Heart right ventricle (tissue), 16 donors: ENCODE measurements around the gene CGB2. TPM values are rescaled to one million over a fixed set of nuclear protein-coding genes. Genes with fewer than 3 reads are reported as not detected.

Experiments
- ATAC-seq, 8 donors: fragments of 200-7000 bp; cut with Tn5 transposase; one replicate each; pipeline ENCODE4 v1.9.1; 2020; ENCODE audit warnings: mild to moderate bottlenecking in 8 of 8, moderate library complexity in 8 of 8, moderate number of reproducible peaks in 1 of 8
- DNase-seq, 2 donors: peaks; one replicate each; pipeline ENCODE4 v3.0.0-alpha.2; 2020
- H3K27ac ChIP-seq, 10 donors: fragments of 200-600 bp; sonication (generic) in 2 of 10; one replicate each; pipeline versions ENCODE4 v1.5.0 to v1.8.0; 2020 to 2022; ENCODE audit warnings: mild to moderate bottlenecking in 3 of 10
- H3K27me3 ChIP-seq, 7 donors: fragments of 200-600 bp; one replicate each; pipeline ENCODE4 v1.8.0; 2021 to 2022; ENCODE audit warnings: mild to moderate bottlenecking in 2 of 7
- H3K36me3 ChIP-seq, 9 donors: fragments of 200-600 bp; sonication (generic) in 1 of 9; one replicate each; pipeline versions ENCODE4 v1.5.0 to v1.8.0; 2020 to 2022; ENCODE audit warnings: mild to moderate bottlenecking in 2 of 9
- H3K4me1 ChIP-seq, 9 donors: fragments of 200-600 bp; sonication (generic) in 1 of 9; one replicate each; pipeline versions ENCODE4 v1.5.0 to v1.8.0; 2020 to 2022; ENCODE audit warnings: mild to moderate bottlenecking in 4 of 9
- H3K4me3 ChIP-seq, 10 donors: fragments of 200-600 bp; sonication (generic) in 2 of 10; one replicate each; pipeline versions ENCODE4 v1.5.0 to v1.8.0; 2020 to 2022; ENCODE audit warnings: mild to moderate bottlenecking in 7 of 10, moderate library complexity in 2 of 10
- H3K9me3 ChIP-seq, 11 donors: fragments of 200-600 bp in 10 of 11; sonication (generic) in 2 of 11; one replicate each; pipeline versions ENCODE4 v1.5.0 to v1.8.0; 2013 to 2022; ENCODE audit warnings: mild to moderate bottlenecking in 2 of 11, control low read depth in 1 of 11, moderate library complexity in 1 of 11
- WGBS, 2 donors: extraction: QIAGEN DNeasy Blood & Tissue Kit; methylation state at CpG; one replicate each; pipeline ENCODE4 v1.1.7; 2013; ENCODE audit warnings: inconsistent platforms in 1 of 2; 5-methylcytosine and 5-hydroxymethylcytosine counted together
- intact Hi-C, 10 donors: fragments of 100-400 bp; cut with DNase I; formaldehyde crosslinking; loops; one replicate each; pipeline versions ENCODE4 v1.11.1 to v1.14.2; 2022
- polyA plus RNA-seq, 2 donors: library from polyadenylated mRNA; stranded (reverse); fragments of 200-250 nt; gene quantifications; one replicate each; pipeline ENCODE4 v1.2.3, GENCODE V29; 2013
- total RNA-seq, 10 donors: library from RNA; stranded (reverse); fragmentation: NEBNext Ultra II Directional in 3 of 10; extraction: Animal tissue kit (Norgen Biotek cat#: 25700) in 3 of 10; gene quantifications; one replicate each; pipeline versions ENCODE4 v1.2.1 to v1.2.4, GENCODE V29; 2021 to 2023
- TF ChIP-seq, protein P1 (sequence below), 9 donors: fragments of 200-600 bp; sonication (generic) in 2 of 9; IDR thresholded peaks; one replicate each; pipeline versions ENCODE4 v1.5.0 to v1.8.0; 2021 to 2022; ENCODE audit warnings: antibody characterized with exemption in 9 of 9, mild to moderate bottlenecking in 5 of 9, moderate library complexity in 1 of 9
- donor health status: Arrhythmogenic right ventricular cardiomyopathy.
- donor health status: ischemic (EF 13 %, LVEDD 7.1; RV severe dilation, severe dysfunction).
- donor health status: healthy with polysubstance abuse.
- donor health status: DM: no; HTN: yes; CAD: no.
- donor health status: DM: no; HTN: no; CAD: no.
- donor health status: ischemic (EF 25% LVEDD 6.9; RV normal size, moderate dysfunction).
- donor health status: ischemic (EF 25% LVEDD 5.7; RV mildly dilated, moderate dysfunction).
- donor health status: healthy.
- donor health status: DM: yes; HTN: yes; CAD: no.
- donor health status: Ischemic cardiomyopathy.
- donor health status: ischemic (EF 35%, LVEDD 5.7; RV mildly dilated, moderate dysfunction).
- donor health status: nonischemic (EF 11% LVEDD 7.7; RV severe dilation, severe dysfunction).
- donor health status: DM: yes; HTN: yes; CAD: no.
- donor health status: PGD.
- donor health status: ischemic (EF 29% LVEDD 5.4; RV normal size, mild dysfunction).
- donor health status: nonischemic (EF 23%, LVEDD 6.1; RV moderate dilation, normal function).

Gene CGB2
- total and polyA plus RNA-seq, 12 donors = not detected

DNA sequence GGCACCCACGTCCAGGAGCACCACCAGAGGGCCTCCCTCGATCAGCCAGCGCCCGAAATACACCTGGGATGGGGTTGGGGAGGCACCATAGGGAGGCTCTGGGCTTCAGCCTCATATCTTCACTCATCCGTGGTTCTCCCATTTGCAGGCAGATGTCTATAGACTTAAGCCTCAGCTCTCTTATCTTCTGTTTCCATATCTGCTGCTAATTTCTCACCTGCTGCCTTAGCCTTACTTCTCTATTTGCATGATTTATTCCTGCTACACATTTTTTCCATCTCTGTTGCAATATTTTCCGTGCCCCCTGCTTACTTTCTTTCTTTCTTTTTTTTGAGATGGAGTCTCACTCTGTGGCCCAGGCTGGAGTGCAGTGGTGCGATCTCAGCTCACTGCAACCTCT, 44.4 kb upstream of the CGB2 start:
- ATAC-seq (no peak), DNase-seq (no peak)
- intact Hi-C loops = no loop called here
- H3K9me3 ChIP-seq = no peaks in the 10 kb centered on the region
- H3K27ac ChIP-seq = no peak overlapping the region
- peaks cover 9 to 47% (median 28%) of the 10 kb centered on the region in 9 donors for H3K4me1 ChIP-seq
- H3K27me3 ChIP-seq = no peaks in the 10 kb centered on the region
- peaks cover 0 to 87% (median 46%) of the 10 kb centered on the region in 9 donors for H3K36me3 ChIP-seq
- WGBS, 2 donors = 88% methylated on average over 7 of the region's 7 CpGs
- no peak overlapping the region for H3K4me3 ChIP-seq
- TF ChIP-seq, protein P1, sequence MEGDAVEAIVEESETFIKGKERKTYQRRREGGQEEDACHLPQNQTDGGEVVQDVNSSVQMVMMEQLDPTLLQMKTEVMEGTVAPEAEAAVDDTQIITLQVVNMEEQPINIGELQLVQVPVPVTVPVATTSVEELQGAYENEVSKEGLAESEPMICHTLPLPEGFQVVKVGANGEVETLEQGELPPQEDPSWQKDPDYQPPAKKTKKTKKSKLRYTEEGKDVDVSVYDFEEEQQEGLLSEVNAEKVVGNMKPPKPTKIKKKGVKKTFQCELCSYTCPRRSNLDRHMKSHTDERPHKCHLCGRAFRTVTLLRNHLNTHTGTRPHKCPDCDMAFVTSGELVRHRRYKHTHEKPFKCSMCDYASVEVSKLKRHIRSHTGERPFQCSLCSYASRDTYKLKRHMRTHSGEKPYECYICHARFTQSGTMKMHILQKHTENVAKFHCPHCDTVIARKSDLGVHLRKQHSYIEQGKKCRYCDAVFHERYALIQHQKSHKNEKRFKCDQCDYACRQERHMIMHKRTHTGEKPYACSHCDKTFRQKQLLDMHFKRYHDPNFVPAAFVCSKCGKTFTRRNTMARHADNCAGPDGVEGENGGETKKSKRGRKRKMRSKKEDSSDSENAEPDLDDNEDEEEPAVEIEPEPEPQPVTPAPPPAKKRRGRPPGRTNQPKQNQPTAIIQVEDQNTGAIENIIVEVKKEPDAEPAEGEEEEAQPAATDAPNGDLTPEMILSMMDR (IDR thresholded peaks at IDR 0.05) = no peak

DNA sequence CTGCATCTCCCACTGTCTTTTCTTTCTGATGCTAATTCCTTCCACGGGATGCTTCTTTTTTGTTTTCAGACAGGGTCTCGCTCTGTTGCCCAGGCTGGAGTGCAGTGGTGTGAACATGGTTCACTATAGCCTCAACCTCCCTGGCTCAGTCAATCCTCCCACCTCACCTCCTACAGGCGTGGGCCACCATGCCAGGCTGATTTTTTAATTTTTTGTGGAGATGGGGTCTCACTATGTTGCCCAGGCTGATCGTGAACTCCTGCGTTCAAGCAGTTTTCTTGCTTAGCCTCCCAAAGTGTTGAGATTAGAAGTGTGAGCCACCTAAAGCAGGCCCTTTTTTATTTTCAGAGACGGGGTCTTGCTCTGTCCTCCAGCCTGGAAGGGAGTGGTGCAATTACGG, 43.4 kb upstream of the CGB2 start:
- DNase-seq (no peak), ATAC-seq (no peak)
- intact Hi-C loops = no loop called here
- no peak overlapping the region for H3K4me3 ChIP-seq
- peak overlapping the region in 3 of 10 donors; percentile 36 to 96 (median 90) for H3K27ac ChIP-seq
- WGBS, 2 donors = 88 to 95% methylated on average over 7 of the region's 7 CpGs
- TF ChIP-seq, protein P1 (IDR thresholded peaks at IDR 0.05) = no peak
- no peaks in the 10 kb centered on the region for H3K27me3 ChIP-seq
- H3K9me3 ChIP-seq = no peaks in the 10 kb centered on the region
- peaks cover 9 to 47% (median 30%) of the 10 kb centered on the region in 9 donors for H3K4me1 ChIP-seq
- peaks cover 0 to 77% (median 46%) of the 10 kb centered on the region in 9 donors for H3K36me3 ChIP-seq

DNA sequence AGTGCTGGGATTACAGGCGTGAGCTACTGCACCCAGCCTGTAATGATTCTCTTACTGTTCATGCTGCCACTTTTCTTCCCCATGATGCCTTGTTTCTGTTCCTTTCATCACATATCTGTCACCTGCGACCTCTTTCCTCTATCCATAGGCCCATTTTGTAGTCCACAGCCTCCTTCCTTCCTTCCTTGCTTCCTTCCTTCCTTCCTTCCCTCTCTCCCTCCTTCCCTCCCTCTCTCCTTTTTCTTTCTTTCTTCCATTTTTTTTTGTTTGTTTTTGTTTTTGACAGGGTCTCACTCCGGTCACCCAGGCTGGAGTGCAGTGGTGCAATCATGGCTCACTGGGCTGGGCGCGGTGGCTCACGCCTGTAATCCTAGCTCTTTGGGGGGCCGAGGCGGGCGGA, 42.8 kb upstream of the CGB2 start:
- H3K27ac ChIP-seq = peak overlapping the region in 5 of 10 donors; percentile 90 to 98 (median 96)

DNA sequence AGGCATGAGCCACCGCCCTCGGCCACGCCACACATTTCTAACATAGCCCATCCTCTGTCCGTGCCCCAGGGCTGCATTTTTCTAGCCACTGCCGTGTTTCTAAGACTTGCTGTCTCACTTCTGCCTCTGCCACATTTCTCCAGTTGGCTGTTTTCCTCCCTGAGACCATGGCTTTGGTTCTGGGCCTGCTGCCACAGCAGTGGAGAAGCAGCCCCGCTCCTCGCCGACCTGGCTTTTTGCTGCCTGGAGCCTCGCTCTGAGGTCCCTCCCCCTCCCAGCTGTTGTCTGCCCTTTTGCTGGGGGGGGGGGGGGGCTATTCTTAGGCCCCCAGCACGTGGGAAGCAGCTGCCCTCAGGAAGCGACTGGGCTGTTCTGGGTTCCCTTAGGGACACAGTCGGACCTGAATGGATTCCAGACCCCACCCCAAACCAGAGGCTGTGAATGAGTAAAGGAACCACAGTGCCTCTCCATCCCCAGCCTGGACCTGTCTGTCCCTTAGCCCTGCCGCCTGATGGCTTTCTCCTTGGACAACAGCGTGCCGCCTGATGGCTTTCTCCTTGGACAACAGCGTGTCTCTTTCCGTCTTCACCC, 41.9 kb upstream of the CGB2 start:
- Histone ChIP-seq H3K4me3 (peak overlapping the region in 5 of 10 donors; percentile 4 to 97 (median 83)), H3K4me1 (peaks cover 9 to 48% (median 39%) of the 10 kb centered on the region in 9 donors), H3K9me3 (no peaks in the 10 kb centered on the region), H3K27me3 (no peaks in the 10 kb centered on the region), H3K36me3 (peaks cover 0 to 62% (median 32%) of the 10 kb centered on the region in 9 donors), H3K27ac (peak overlapping the region in 9 of 10 donors; percentile 52 to 98 (median 95))
- DNase-seq = peak; percentile 59 to 70
- WGBS, 2 donors = 39 to 42% methylated on average over 17 of the region's 17 CpGs
- TF ChIP-seq, protein P1 (IDR thresholded peaks at IDR 0.05) = no peak
- ATAC-seq = peak in 4 of 8 donors; percentile 1 to 9 (median 6)
- intact Hi-C loops = loop anchor here in 5 of 10 donors (10.0 kb wide), 4 partner anchors 85 to 225 kb away; partner anchors contain the start of genes KCNA7 (in 2 of the 5), HRC (in 1 of the 5) and TRPM4 (in 1 of the 5)

More for the DNA sequence above, 42.8 kb upstream of the CGB2 start:
- TF ChIP-seq, protein P1 (IDR thresholded peaks at IDR 0.05) = no peak
- DNase-seq (no peak), ATAC-seq (no peak)
- Histone ChIP-seq H3K4me3 (no peak overlapping the region), H3K9me3 (no peaks in the 10 kb centered on the region), H3K4me1 (peaks cover 9 to 42% (median 30%) of the 10 kb centered on the region in 9 donors), H3K27me3 (no peaks in the 10 kb centered on the region), H3K36me3 (peaks cover 0 to 71% (median 42%) of the 10 kb centered on the region in 9 donors)
- WGBS, 2 donors = 91 to 95% methylated on average over 9 of the region's 9 CpGs
- intact Hi-C loops = no loop called here
